ENCODE measurements around the gene PLCH1.

The PLCH1 gene

DNA sequence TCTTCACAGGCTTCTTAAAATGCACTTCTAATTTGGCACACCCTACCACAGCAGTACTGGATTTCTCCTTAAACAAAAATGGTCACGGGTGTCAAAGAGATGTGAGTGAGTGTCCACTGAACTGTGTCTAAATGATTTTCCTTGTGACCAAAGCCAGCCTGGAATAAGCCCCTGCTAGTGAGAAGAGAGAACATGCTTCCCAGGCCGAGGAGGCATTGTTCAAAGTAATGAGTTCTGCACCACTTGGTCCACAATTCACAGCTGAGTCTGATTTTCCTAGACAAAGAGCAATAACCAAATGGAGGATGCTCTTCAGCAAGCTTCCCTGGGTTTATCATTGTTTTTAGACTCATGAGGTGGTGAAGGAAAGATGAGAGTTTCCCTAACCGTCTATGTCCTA is 3.8 kb downstream of the PLCH1 start:
- no peaks in the 10 kb centered on the region for H3K9me3 Mint-ChIP-seq
- ATAC-seq (replicated peaks; ENCODE audit: extremely low read depth, poor library complexity, severe bottlenecking) = no peak
- H3K4me1 Mint-ChIP-seq = peaks cover 17% of the 10 kb centered on the region
- no peak for DNase-seq (ENCODE audit: low spot score in 2 of 2)
- H3K36me3 Mint-ChIP-seq (ENCODE audit: insufficient read depth) = peaks cover 5% of the 10 kb centered on the region
- H3K4me3 Mint-ChIP-seq = no peak overlapping the region
- no peak overlapping the region for H3K27ac Mint-ChIP-seq (ENCODE audit: low read depth)
- peaks cover 82% of the 10 kb centered on the region for H3K27me3 Mint-ChIP-seq

DNA sequence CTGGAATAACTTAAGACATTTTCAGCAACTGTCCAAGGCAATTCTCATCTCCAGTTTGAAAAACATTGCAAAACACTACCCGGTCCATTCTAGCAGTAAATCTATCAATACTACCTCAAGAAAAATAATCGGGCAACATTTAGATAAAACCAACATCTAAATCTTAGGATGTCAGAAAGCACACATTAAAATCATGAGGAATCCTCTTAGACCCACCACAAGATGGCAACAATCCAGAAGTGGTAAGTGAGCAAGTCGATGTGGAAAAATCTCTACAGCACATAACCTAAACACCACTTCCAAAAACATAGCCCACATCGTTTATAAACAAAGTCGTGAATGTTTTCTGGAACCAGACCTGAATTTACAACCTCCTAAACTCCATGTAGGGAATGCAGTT is 5.7 kb downstream of the PLCH1 start:
- no peak overlapping the region for H3K4me3 Mint-ChIP-seq
- H3K36me3 Mint-ChIP-seq (ENCODE audit: insufficient read depth) = peaks cover 2% of the 10 kb centered on the region
- H3K4me1 Mint-ChIP-seq = peaks cover 6% of the 10 kb centered on the region
- H3K9me3 Mint-ChIP-seq = no peaks in the 10 kb centered on the region
- no peak for ATAC-seq (replicated peaks; ENCODE audit: extremely low read depth, poor library complexity, severe bottlenecking)
- H3K27ac Mint-ChIP-seq (ENCODE audit: low read depth) = no peak overlapping the region
- DNase-seq (ENCODE audit: low spot score in 2 of 2) = no peak
- H3K27me3 Mint-ChIP-seq = peaks cover 64% of the 10 kb centered on the region

DNA sequence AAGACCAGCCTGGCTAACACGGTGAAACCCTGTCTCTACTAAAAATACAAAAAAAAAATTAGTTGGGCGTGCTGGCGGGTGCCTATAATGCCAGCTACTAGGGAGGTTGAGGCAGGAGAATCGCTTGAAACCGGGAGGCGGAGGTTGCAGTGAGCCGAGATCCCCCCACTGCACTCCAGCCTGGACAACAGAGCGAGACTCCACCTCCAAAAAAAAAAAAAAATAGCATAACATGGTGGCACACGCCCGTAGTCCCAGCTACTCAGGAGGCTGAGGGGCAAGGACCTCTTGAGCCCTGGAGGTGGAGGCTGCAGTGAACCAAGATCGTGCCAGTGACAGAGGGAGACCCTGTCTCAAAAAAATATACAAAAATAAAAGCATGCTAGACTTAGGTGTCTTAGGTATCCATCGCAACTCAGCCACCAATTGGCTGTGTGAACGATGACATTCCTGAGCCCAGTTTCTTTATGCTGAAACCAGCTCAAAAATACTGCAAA is 6.2 kb downstream of the PLCH1 start:
- no peak overlapping the region for H3K4me3 Mint-ChIP-seq
- H3K27me3 Mint-ChIP-seq = peaks cover 60% of the 10 kb centered on the region
- no peaks in the 10 kb centered on the region for H3K9me3 Mint-ChIP-seq
- DNase-seq (ENCODE audit: low spot score in 2 of 2) = no peak
- H3K27ac Mint-ChIP-seq (ENCODE audit: low read depth) = no peak overlapping the region
- peaks cover 2% of the 10 kb centered on the region for H3K36me3 Mint-ChIP-seq (ENCODE audit: insufficient read depth)
- no peak for ATAC-seq (replicated peaks; ENCODE audit: extremely low read depth, poor library complexity, severe bottlenecking)
- peaks cover under 1% of the 10 kb centered on the region for H3K4me1 Mint-ChIP-seq

DNA sequence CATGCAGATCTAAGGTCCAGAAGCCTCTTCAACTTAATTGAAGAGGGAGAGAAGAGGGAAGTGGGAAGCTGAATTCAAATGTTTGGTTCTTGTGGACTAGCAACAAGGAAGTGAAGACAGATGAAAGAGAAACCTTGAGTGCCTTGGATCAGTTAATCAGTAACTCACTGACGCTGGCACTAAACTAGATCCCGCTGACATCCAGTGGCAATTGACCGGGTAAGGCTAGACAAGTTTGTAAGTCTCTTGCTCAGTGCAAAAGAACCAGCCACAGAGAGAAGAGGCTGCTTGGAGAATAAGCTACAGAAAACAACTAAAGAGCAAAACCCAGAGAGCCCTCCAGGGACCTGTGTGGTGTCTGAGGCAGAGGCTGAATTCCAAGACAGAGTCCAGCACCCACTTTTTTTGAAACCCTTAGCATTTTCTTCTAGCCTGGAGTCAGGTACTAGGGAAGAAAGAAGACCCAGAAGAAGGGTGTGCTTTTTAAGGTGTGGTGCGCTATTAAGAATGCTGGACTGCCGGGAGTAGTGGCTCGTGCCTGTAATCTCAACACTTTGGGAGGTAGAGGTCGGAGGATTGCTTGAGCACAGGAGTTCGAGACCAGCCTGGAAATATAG is 6.9 kb downstream of the PLCH1 start:
- DNase-seq (ENCODE audit: low spot score in 2 of 2) (no peak), ATAC-seq (replicated peaks; ENCODE audit: extremely low read depth, poor library complexity, severe bottlenecking) (no peak)
- Mint-ChIP-seq H3K9me3 (no peaks in the 10 kb centered on the region), H3K36me3 (ENCODE audit: insufficient read depth) (no peaks in the 10 kb centered on the region), H3K27me3 (peaks cover 60% of the 10 kb centered on the region), H3K4me3 (no peak overlapping the region), H3K27ac (ENCODE audit: low read depth) (no peak overlapping the region), H3K4me1 (no peaks in the 10 kb centered on the region)

DNA sequence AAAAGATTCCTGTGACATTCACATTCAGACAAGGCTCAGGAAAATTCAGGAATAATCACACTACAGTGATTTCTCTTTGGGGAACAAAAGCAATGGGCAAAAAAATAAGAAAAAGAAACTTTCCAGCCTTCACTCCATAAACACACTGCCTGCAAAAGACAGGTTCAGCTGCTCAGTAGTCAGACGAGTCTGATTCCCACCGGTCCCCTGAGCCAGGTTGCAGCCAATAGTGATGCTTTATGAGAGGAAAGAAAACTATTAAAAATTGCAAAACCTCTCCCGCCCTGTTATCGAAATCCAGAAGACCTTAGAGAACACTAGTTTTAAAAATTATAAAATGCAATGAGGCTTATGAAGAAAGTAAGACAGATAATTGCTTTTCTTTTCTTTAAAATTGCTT is 8.5 kb downstream of the PLCH1 start:
- Mint-ChIP-seq H3K36me3 (ENCODE audit: insufficient read depth) (no peaks in the 10 kb centered on the region), H3K4me3 (no peak overlapping the region), H3K9me3 (no peaks in the 10 kb centered on the region), H3K27ac (ENCODE audit: low read depth) (no peak overlapping the region), H3K4me1 (no peaks in the 10 kb centered on the region), H3K27me3 (peaks cover 53% of the 10 kb centered on the region)
- DNase-seq (ENCODE audit: low spot score in 2 of 2) = no peak
- ATAC-seq (replicated peaks; ENCODE audit: extremely low read depth, poor library complexity, severe bottlenecking) = no peak

DNA sequence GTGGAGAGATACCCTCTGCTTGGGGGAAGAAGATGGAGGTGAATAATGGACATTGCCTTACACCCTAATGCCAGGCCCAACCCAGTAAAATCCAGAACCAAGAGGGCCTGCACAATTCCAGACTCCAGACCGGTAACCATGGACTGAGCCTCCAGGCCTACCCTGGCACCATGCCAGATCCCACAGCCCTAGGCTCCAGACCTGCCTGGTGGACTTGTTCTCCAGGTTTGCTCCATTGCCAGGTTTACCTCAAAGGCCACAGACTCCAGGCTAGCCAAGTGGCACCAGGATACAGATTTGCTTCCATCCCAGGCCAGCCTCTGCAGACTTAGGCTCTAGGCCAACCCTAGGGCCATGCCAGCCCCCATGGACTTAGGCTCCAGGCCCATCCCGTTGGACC is 14.0 kb downstream of the PLCH1 start:
- H3K27me3 Mint-ChIP-seq = peaks cover 61% of the 10 kb centered on the region

DNA sequence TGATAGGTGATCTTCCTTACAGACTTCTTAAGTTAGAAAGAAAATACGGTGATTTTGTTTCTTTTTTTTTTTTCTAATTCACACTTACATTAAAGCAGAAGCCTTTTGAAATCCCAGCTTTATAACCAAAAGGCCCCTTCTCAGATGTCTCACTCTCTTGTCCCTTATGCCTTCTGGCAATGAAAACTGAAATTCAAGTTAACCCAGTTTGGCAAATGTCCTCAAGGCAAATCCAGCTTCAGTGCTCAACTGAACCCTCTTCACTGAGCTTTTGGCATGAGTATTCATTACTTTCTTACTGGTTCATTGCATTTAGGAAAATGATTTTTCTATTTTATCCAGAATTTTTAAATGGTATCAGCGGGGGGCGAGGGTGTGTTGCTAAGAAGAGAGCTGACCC is 17.0 kb downstream of the PLCH1 start:
- H3K27ac Mint-ChIP-seq (ENCODE audit: low read depth) = no peak overlapping the region
- H3K27me3 Mint-ChIP-seq = peaks cover 57% of the 10 kb centered on the region
- H3K4me3 Mint-ChIP-seq = no peak overlapping the region

More for the DNA sequence above, 14.0 kb downstream of the PLCH1 start:
- H3K27ac Mint-ChIP-seq (ENCODE audit: low read depth) = no peak overlapping the region
- ATAC-seq (replicated peaks; ENCODE audit: extremely low read depth, poor library complexity, severe bottlenecking) = no peak
- DNase-seq (ENCODE audit: low spot score in 2 of 2) = no peak
- H3K36me3 Mint-ChIP-seq (ENCODE audit: insufficient read depth) = peaks cover 2% of the 10 kb centered on the region
- H3K4me1 Mint-ChIP-seq = no peaks in the 10 kb centered on the region
- H3K4me3 Mint-ChIP-seq = no peak overlapping the region
- H3K9me3 Mint-ChIP-seq = no peaks in the 10 kb centered on the region

DNA sequence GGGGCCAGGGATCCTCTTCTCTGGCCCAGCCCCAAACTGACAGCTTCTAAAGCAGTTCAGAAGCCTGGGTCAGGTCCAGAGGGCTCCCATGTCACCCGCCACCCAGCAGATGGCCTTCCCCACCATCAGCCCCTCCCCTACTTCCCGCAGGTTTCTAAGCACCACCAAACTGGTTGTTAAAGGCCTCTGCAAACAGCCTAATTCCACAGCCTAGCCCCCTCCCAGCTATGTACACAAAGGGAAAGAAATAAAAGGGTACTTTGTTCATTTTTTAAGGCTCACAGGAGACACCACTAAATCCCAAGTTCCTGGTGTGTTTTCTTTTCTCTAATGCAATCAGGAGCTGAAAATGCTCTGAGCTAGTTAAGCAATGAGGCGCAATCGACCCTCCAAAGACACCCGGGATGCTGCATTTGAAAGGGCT is 30.6 kb downstream of the PLCH1 start:
- peaks cover 9% of the 10 kb centered on the region for H3K9me3 Mint-ChIP-seq
- ATAC-seq (replicated peaks; ENCODE audit: extremely low read depth, poor library complexity, severe bottlenecking) = no peak
- no peak for DNase-seq (ENCODE audit: low spot score in 2 of 2)
- H3K27ac Mint-ChIP-seq (ENCODE audit: low read depth) = no peak overlapping the region
- no peak overlapping the region for H3K4me3 Mint-ChIP-seq
- no peaks in the 10 kb centered on the region for H3K27me3 Mint-ChIP-seq
- H3K4me1 Mint-ChIP-seq = no peaks in the 10 kb centered on the region
- H3K36me3 Mint-ChIP-seq (ENCODE audit: insufficient read depth) = no peaks in the 10 kb centered on the region

More for the DNA sequence above, 17.0 kb downstream of the PLCH1 start:
- DNase-seq (ENCODE audit: low spot score in 2 of 2) (no peak), ATAC-seq (replicated peaks; ENCODE audit: extremely low read depth, poor library complexity, severe bottlenecking) (no peak)
- H3K4me1 Mint-ChIP-seq = no peaks in the 10 kb centered on the region
- no peaks in the 10 kb centered on the region for H3K9me3 Mint-ChIP-seq
- H3K36me3 Mint-ChIP-seq (ENCODE audit: insufficient read depth) = peaks cover 2% of the 10 kb centered on the region

DNA sequence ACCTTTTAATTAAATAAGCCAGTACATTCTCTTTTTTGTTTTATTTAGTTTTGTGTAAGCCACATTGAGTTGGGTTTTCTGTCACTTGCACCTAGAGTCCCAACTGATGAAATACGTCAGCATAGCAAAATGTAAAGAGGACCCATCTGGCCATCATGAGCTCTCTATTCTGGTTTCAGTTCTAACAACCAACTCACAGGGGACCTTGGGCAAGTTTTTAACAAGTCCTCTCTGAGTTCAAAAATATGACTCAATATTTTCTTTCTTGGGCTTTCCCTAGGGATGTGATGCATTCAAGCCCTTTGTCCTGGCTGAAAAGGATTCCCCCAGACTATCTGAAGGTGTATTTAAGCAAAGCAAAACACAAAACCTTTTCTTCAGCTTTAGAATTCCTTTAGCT is 32.9 kb downstream of the PLCH1 start:
- Mint-ChIP-seq H3K36me3 (ENCODE audit: insufficient read depth) (no peaks in the 10 kb centered on the region), H3K27me3 (no peaks in the 10 kb centered on the region), H3K9me3 (no peaks in the 10 kb centered on the region), H3K27ac (ENCODE audit: low read depth) (no peak overlapping the region), H3K4me3 (no peak overlapping the region), H3K4me1 (no peaks in the 10 kb centered on the region)
- ATAC-seq (replicated peaks; ENCODE audit: extremely low read depth, poor library complexity, severe bottlenecking) (no peak), DNase-seq (ENCODE audit: low spot score in 2 of 2) (no peak)

DNA sequence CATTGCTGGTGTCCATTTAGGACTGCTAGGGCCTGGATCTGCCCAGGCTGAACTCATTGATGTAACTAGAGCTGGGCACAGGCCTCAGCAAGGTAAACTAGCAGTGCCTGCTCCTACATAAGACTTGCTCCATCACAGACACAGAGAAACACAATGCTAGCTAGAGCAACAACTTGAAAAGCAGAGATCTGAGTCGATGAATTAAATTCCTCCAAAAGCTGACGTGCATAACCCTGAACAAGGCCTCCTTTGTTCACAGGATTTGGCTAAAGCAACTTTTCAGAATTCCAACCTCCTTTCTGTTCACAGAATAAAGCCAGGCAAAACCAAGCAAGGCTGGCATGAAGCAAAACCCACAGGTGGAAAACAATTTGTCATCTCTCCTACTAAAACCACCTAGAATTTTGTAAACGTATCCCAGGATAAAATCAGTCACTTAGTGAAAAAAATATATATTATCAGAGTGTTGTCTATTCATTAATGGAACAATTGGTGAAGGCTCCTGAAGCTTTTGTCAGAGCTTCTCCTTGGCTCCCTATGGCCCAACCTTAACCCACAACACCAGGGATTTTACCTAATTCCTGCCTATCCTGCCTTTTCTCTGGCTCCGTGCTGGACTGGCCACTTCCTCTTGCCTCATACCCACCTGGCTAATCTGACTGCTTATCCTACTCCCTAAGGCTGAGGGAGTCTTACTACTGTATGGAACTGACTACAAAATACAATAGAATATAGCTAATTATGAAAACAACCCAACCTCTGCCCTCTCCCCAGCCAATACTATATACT is 39.9 kb downstream of the PLCH1 start:
- no peak overlapping the region for H3K27ac Mint-ChIP-seq (ENCODE audit: low read depth)
- H3K4me3 Mint-ChIP-seq = no peak overlapping the region
- ATAC-seq (replicated peaks; ENCODE audit: extremely low read depth, poor library complexity, severe bottlenecking) = no peak
- no peaks in the 10 kb centered on the region for H3K36me3 Mint-ChIP-seq (ENCODE audit: insufficient read depth)
- H3K27me3 Mint-ChIP-seq = peaks cover 26% of the 10 kb centered on the region
- no peaks in the 10 kb centered on the region for H3K4me1 Mint-ChIP-seq
- no peak for DNase-seq (ENCODE audit: low spot score in 2 of 2)
- no peaks in the 10 kb centered on the region for H3K9me3 Mint-ChIP-seq

DNA sequence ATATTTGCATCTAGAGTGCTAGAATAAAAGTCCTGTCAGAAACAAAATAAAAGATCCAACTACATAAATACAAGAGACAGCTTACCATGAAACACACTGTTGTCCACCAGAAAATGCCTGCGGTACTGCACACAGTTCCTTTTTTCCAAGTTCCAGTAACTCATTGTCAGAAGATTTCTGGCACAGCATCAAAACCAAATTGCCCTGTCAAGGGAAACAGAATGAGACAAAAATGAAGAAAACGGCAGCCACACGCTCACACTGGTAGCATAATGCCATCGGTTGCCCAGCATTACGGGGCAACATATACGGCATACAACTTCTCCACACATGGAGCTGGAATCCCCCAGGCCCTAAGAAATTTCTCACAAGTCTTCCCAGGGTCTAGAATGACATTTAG is 40.8 kb downstream of the PLCH1 start:
- ATAC-seq (replicated peaks; ENCODE audit: extremely low read depth, poor library complexity, severe bottlenecking) (no peak), DNase-seq (ENCODE audit: low spot score in 2 of 2) (no peak)
- H3K9me3 Mint-ChIP-seq = no peaks in the 10 kb centered on the region
- no peak overlapping the region for H3K4me3 Mint-ChIP-seq
- H3K27me3 Mint-ChIP-seq = peaks cover 26% of the 10 kb centered on the region
- no peaks in the 10 kb centered on the region for H3K4me1 Mint-ChIP-seq
- H3K36me3 Mint-ChIP-seq (ENCODE audit: insufficient read depth) = no peaks in the 10 kb centered on the region
- no peak overlapping the region for H3K27ac Mint-ChIP-seq (ENCODE audit: low read depth)

DNA sequence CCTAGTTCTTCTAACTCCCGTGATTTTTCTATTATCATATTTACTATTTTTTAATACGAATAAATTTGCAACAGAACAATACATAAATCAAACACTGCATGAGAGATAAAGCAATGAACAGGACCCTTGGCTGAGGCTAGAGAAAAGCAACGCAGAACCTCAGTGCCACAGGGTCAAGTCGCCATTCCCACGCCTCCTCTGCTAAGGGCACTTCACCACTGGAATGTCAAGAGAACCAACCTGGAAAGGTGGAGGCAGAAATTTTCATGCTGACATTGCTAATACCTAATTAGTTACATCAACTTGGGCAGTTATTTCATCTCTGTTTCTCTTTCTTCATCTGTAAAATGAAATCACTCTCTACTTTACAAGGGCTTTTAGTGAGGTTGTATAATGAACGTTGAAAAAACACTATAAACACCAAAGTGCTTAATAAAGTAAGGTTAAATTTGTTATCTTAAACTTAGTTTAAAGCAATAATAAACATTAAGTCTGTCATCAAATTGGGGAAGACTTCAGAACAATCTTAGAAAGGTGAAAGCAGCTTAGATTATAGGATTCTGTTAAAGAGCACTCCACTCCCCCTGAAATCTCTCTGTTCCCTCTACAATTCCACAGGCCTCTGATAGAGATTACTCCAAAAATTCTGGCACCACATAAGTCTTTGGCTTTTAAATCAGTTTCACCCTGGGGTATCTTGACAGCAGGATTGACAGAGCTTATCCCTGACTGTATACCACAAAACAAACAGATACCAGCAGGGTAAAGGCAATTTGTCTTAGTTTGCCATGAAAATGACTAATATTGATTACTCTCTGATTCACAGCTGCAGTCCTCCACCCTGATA is 41.9 kb downstream of the PLCH1 start:
- DNase-seq (ENCODE audit: low spot score in 2 of 2) = no peak
- peaks cover 26% of the 10 kb centered on the region for H3K27me3 Mint-ChIP-seq
- no peaks in the 10 kb centered on the region for H3K36me3 Mint-ChIP-seq (ENCODE audit: insufficient read depth)
- no peak overlapping the region for H3K4me3 Mint-ChIP-seq
- ATAC-seq (replicated peaks; ENCODE audit: extremely low read depth, poor library complexity, severe bottlenecking) = no peak
- H3K27ac Mint-ChIP-seq (ENCODE audit: low read depth) = no peak overlapping the region
- H3K4me1 Mint-ChIP-seq = no peaks in the 10 kb centered on the region
- no peaks in the 10 kb centered on the region for H3K9me3 Mint-ChIP-seq
